Sigmoid colon (tissue), 7 donors: ENCODE measurements around the gene TEDC2. TPM values are rescaled to one million over a fixed set of nuclear protein-coding genes. Genes with fewer than 3 reads are reported as not detected.

ENCODE experiments used
- DNase-seq: peaks from one replicate; pipeline ENCODE4 v3.0.0-alpha.2; 2019
- H3K27ac ChIP-seq, 4 donors: fragments of 200-600 bp; sonication (generic); one replicate each; pipeline ENCODE4 v1.5.1; 2016 to 2019; ENCODE audit warnings: mild to moderate bottlenecking in 1 of 4
- H3K27me3 ChIP-seq, 3 donors: fragments of 200-600 bp; sonication (generic); one replicate each; pipeline ENCODE4 v1.5.1; 2019; ENCODE audit warnings: mild to moderate bottlenecking in 1 of 3
- H3K36me3 ChIP-seq, 4 donors: fragments of 200-600 bp; sonication (generic); one replicate each; pipeline ENCODE4 v1.5.1; 2016 to 2019
- H3K4me1 ChIP-seq, 4 donors: fragments of 200-600 bp; sonication (generic); one replicate each; pipeline ENCODE4 v1.5.1; 2017 to 2019
- H3K4me3 ChIP-seq, 4 donors: fragments of 200-600 bp; sonication (generic); one replicate each; pipeline ENCODE4 v1.5.1; 2017 to 2019; ENCODE audit warnings: mild to moderate bottlenecking in 2 of 4, moderate library complexity in 1 of 4
- H3K9me3 ChIP-seq, 4 donors: fragments of 200-600 bp in 3 of 4; sonication (generic) in 3 of 4; one replicate each; pipeline versions ENCODE4 v1.5.1 to v1.6.1; 2013 to 2019
- CTCF ChIP-seq, 4 experiments: fragments of 450-650 bp in 3 of 4; fragments of 200-600 bp in 1 of 4; IDR thresholded peaks; one replicate each; pipeline ENCODE4 v1.5.1; 2016 to 2019; ENCODE audit warnings: antibody characterized with exemption in 4 of 4, mild to moderate bottlenecking in 3 of 4, moderate library complexity in 2 of 4
- EP300 ChIP-seq, 4 donors: sonication (generic); formaldehyde crosslinking; IDR thresholded peaks; one replicate each; pipeline ENCODE4 v1.6.1; 2017; ENCODE audit warnings: antibody characterized with exemption in 4 of 4
- POLR2A ChIP-seq, 2 donors: fragments of 450-650 bp; IDR thresholded peaks; one replicate each; pipeline ENCODE4 v1.6.1; 2016; ENCODE audit warnings: antibody characterized with exemption in 2 of 2, mild to moderate bottlenecking in 2 of 2, moderate library complexity in 2 of 2
- POLR2AphosphoS5 ChIP-seq, 4 donors: sonication (generic); formaldehyde crosslinking; IDR thresholded peaks; one replicate each; pipeline ENCODE4 v1.6.1; 2017; ENCODE audit warnings: antibody characterized with exemption in 4 of 4
- WGBS, 2 donors: extraction: QIAGEN DNeasy Blood & Tissue Kit; methylation state at CpG; one replicate each; pipeline ENCODE4 v1.1.7; 2013; 5-methylcytosine and 5-hydroxymethylcytosine counted together
- intact Hi-C: fragments of 100-400 bp; cut with DNase I; formaldehyde crosslinking; loops from one replicate; pipeline ENCODE4 v1.15.1; 2023
- polyA plus RNA-seq, 3 donors: library from polyadenylated mRNA; stranded (reverse); fragments of 200-250 nt; gene quantifications; one replicate each; pipeline ENCODE4 v1.2.3, GENCODE V29; 2013
- total RNA-seq, 4 donors: library from RNA; depleted of rRNA; stranded (reverse); fragments of >200 nt; gene quantifications; one replicate each; pipeline ENCODE4 v1.1.0, GENCODE V29; 2016
- donor health status: healthy with polysubstance abuse.
- donor health status: Bipolar disorder and iron deficiency.
- donor health status: healthy.

Gene TEDC2
- total and polyA plus RNA-seq, 7 donors = 0.60 to 10.6 (median 5.3) TPM; not detected in 3

GRCh38 chr16:2447920-2448583, 11.9 kb upstream of the TEDC2 start:
- no peak overlapping the region for H3K4me3 ChIP-seq
- peaks cover 0 to 24% (median 2%) of the 10 kb centered on the region in 4 donors for H3K36me3 ChIP-seq
- H3K27ac ChIP-seq = no peak overlapping the region
- 94 to 96% methylated on average over 11 of the region's 11 CpGs for WGBS, 2 donors
- TF ChIP-seq EP300 (IDR thresholded peaks at IDR 0.05) (no peak), POLR2A (IDR thresholded peaks at IDR 0.05) (no peak), POLR2AphosphoS5 (IDR thresholded peaks at IDR 0.05) (no peak), CTCF (IDR thresholded peaks at IDR 0.05) (no peak)
- no peaks in the 10 kb centered on the region for H3K4me1 ChIP-seq
- intact Hi-C loops = no loop called here
- H3K9me3 ChIP-seq = no peaks in the 10 kb centered on the region
- DNase-seq = no peak
- no peaks in the 10 kb centered on the region for H3K27me3 ChIP-seq

DNA sequence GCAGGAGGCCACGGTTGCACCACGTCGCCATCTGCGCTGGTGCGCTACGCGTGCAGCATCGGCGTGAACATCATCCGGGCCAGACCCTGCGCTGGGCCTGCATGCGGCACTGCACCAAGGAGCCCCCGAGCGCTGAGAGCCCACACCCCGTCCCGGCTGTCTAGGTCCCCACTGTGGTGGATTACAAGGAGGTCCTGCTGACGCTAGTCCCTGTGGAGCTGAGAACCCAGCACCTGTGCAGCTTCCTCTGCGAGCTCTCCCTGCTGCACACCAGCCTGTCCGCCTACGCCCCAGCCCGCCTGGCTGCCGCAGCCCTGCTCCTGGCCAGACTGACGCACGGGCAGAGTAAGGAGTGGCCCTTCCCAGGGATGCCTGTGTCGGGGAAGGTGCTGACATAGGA, 10.8 kb upstream of the TEDC2 start:
- no peaks in the 10 kb centered on the region for H3K9me3 ChIP-seq
- no peaks in the 10 kb centered on the region for H3K27me3 ChIP-seq
- H3K4me3 ChIP-seq = no peak overlapping the region
- no peaks in the 10 kb centered on the region for H3K4me1 ChIP-seq
- H3K27ac ChIP-seq = no peak overlapping the region
- TF ChIP-seq CTCF (IDR thresholded peaks at IDR 0.05) = no peak
- no peak for TF ChIP-seq POLR2A (IDR thresholded peaks at IDR 0.05)
- no peak for TF ChIP-seq POLR2AphosphoS5 (IDR thresholded peaks at IDR 0.05)
- TF ChIP-seq EP300 (IDR thresholded peaks at IDR 0.05) = no peak
- peaks cover 0 to 28% (median 2%) of the 10 kb centered on the region in 4 donors for H3K36me3 ChIP-seq
- DNase-seq = no peak
- 97 to 98% methylated on average over 25 of the region's 25 CpGs for WGBS, 2 donors
- intact Hi-C loops = no loop called here

GRCh38 chr16:2450535-2450934, 9.4 kb upstream of the TEDC2 start:
- DNase-seq = no peak
- Histone ChIP-seq H3K27me3 (no peaks in the 10 kb centered on the region), H3K27ac (no peak overlapping the region), H3K4me1 (no peaks in the 10 kb centered on the region), H3K4me3 (no peak overlapping the region), H3K36me3 (peaks cover 0 to 22% (median under 1%) of the 10 kb centered on the region in 4 donors), H3K9me3 (no peaks in the 10 kb centered on the region)
- intact Hi-C loops = no loop called here
- TF ChIP-seq EP300 (IDR thresholded peaks at IDR 0.05) (no peak), POLR2AphosphoS5 (IDR thresholded peaks at IDR 0.05) (no peak), POLR2A (IDR thresholded peaks at IDR 0.05) (no peak), CTCF (IDR thresholded peaks at IDR 0.05) (no peak)
- 93 to 95% methylated on average over 8 of the region's 8 CpGs for WGBS, 2 donors

DNA sequence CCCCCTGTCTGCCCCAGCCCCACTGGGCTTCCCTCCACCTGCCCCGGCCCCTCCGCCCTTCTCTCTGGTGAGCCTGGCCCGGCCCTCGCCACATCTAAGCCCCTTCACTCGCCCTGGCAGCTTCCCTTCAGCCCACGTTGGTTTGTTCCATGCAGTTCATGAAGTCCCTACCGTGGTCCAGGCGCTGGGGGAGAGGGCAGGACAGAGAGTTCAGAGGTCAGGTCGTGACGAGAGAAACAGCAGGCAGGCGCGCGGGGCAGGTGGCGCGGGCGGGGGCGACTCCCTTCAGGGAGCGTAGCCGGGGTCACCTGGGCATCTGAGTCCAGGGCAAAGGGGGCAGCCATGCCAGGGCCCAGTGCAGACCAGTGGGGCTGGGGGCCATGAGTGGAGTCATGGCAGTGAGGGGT, 8.9 kb upstream of the TEDC2 start:
- Histone ChIP-seq H3K4me1 (no peaks in the 10 kb centered on the region), H3K4me3 (no peak overlapping the region), H3K36me3 (peaks cover 0 to 20% (median 0%) of the 10 kb centered on the region in 4 donors), H3K9me3 (no peaks in the 10 kb centered on the region), H3K27ac (no peak overlapping the region), H3K27me3 (no peaks in the 10 kb centered on the region)
- TF ChIP-seq POLR2A (IDR thresholded peaks at IDR 0.05) (no peak), POLR2AphosphoS5 (IDR thresholded peaks at IDR 0.05) (no peak)
- 93 to 94% methylated on average over 19 of the region's 19 CpGs for WGBS, 2 donors
- DNase-seq = no peak
- intact Hi-C loops = no loop called here

- intact Hi-C loops = no loop called here
- Histone ChIP-seq H3K27ac (no peak overlapping the region), H3K27me3 (no peaks in the 10 kb centered on the region), H3K4me1 (no peaks in the 10 kb centered on the region), H3K36me3 (peaks cover 0 to 11% (median 0%) of the 10 kb centered on the region in 4 donors), H3K9me3 (no peaks in the 10 kb centered on the region), H3K4me3 (no peak overlapping the region)
- TF ChIP-seq CTCF (IDR thresholded peaks at IDR 0.05) (no peak), POLR2A (IDR thresholded peaks at IDR 0.05) (no peak), POLR2AphosphoS5 (IDR thresholded peaks at IDR 0.05) (no peak), EP300 (IDR thresholded peaks at IDR 0.05) (no peak)
- no peak for DNase-seq
- WGBS, 2 donors = 94 to 96% methylated on average over 18 of the region's 18 CpGs
Observed at GRCh38 chr16:2451851-2452320, 8.0 kb upstream of the TEDC2 start.
